GM21737 (cell line): ENCODE measurements around the gene GPATCH8.
"Not testable (repeated sequence)": the region's sequence is repeated elsewhere in the genome, so short reads cannot be mapped to it uniquely, and the experiment has no call there.

Source experiments
- ATAC-seq: cut with Tn5 transposase; IDR thresholded peaks from one replicate; pipeline ENCODE4 v1.9.1; 2021; ENCODE audit warnings: mild to moderate bottlenecking, moderate library complexity; ENCODE audit not compliant: unreplicated experiment

The GPATCH8 gene

GRCh38 chr17:44398692-44399691 is 104.2 kb downstream of the GPATCH8 start:
- no peak for ATAC-seq

GRCh38 chr17:44397479-44398440 is 105.4 kb downstream of the GPATCH8 start:
- no peak for ATAC-seq

- no peak for ATAC-seq
These were observed 106.3 kb downstream of the GPATCH8 start for GRCh38 chr17:44396946-44397345.

DNA sequence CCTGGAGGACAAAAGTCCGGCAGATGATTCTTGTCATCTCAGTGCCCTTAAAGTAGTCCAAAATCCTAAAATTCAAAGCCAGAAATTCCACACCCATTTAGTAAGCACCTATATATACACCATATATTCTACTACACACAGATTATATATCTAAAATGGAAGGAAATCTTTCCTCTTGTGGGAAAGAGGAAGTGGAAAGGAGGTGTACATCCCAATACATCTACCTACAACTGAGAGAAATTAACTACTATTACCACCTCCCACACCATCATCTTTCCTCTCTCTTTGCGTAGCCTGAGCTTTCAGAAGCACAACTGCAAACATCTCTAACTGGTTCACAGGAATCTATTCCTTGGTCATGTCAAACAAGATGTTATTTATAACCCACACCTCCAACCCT is 108.4 kb downstream of the GPATCH8 start:
- ATAC-seq: no peak

DNA sequence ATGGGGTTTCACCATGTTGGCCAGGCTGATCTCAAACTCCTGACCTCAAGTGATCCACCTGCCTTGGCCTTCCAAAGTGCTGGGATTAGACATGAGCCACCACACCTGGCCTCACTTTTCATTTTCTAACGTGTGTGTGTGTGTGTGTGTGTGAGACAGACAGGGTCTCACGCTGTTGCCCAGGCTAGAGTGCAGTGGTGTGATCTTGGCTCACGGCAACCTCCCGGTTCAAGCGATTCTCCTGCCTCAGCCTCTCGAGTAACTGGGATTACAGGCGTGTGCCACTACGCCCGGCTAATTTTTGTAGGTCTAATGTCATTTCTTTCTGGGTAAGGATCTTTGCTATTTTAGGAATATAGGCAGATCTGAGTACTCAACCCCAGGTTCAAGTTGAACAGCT is 109.1 kb downstream of the GPATCH8 start:
- ATAC-seq: not testable (repeated sequence)

- ATAC-seq: no peak
These were observed 112.8 kb downstream of the GPATCH8 start for GRCh38 chr17:44390250-44390870.

DNA sequence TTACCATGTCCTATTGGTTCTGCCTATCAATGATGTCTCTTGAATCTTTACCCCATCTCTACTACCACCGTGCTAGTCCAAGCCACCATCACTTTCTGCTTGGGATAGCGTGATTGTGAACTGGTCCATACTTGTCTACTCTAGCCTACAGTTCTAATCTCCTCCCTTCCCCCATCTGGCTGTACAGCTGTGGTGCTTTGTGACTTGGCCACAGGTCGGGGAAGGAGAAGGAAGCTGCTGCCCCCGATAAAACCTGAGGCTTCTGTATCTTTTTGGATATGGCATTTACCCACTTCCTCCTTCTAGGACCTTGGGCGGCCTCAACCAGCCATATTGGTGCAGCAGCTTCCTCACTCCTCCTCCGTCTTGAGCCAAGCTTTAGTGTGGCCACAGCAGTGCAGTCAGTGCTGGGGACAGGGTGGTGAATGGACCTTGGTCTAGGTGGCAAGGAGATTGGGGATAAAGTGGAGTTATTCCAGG is 113.4 kb downstream of the GPATCH8 start:
- no peak for ATAC-seq

GRCh38 chr17:44389281-44389680 is 113.9 kb downstream of the GPATCH8 start, which contains the start of gene ITGA2B:
TSS of gene ITGA2B (minus strand) at chr17:44389649. CDS start at chr17:44389473, 176 bp downstream.
- no peak for ATAC-seq

DNA sequence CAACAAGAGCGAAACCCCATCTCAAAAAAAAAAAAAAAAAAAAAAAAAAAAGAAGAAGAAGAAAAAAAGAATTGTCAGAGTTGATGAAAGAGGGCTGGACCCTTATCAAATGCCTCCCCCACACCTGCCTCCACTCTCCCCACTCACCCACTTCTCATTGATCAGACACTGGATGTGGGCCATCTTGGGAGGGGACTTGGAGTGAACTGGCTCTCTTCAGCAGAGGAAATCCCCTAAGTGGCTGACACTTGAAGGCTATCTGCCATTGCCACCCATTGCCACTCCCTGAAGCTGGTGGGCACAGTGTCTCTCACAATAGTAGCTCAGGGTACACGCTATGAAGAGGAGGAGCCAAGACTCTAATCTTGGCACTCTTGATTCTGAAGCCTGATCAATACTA is 115.4 kb downstream of the GPATCH8 start:
- ATAC-seq: no peak

- ATAC-seq: no peak
These were observed 117.1 kb downstream of the GPATCH8 start for GRCh38 chr17:44386182-44386525.

GRCh38 chr17:44385287-44386181 is 117.7 kb downstream of the GPATCH8 start:
- peak; percentile 59 for ATAC-seq

DNA sequence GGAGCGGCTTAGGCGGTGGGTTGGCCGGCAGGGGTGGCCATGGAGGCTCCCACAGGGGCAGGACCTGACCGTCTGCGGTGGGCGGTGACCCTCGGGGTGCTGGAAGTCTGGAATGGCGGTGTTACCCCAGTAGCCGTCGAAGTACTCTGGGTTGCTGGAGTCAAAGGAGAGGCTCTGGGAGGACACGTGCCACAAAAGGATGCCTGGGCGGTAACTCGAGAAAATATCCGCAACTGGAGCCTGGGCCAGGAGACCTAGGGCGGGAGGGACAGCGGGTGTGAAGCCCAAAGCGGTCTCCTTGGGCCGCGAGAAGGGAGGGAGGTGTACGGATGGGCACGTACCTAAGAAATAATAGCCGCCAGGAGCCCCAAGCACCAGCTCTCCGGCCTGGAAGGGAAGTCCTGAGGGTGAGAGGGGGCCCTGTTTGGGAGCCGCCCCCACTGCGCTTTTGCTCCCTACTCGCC is 118.4 kb downstream of the GPATCH8 start:
- ATAC-seq: no peak

DNA sequence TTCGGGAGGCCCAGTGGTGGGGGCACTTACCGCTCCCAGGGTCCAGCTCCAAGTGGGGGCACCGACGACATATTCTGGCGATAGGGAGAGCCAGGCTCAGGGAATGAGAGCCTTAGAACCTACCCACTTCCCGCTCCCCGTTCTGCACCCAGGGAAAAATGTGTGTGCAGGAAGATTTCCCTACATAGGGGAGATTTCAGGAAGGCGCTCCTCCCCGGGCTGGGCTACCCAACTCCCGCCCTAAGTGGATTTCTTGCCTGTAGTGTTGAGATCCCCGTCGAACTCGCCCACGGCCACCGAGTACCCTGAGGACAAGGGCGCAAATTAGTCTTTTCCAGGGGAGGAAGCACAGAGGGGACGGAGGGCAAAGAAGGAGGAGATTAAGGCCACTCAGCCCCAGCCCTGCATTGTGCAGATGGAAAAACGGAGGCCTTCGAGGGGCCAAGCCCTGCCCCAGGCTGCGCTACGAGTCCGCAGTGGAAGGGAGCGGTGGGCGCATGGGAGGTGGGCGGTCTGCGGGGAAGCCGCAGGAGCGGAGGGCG is 118.9 kb downstream of the GPATCH8 start:
- ATAC-seq: no peak

GRCh38 chr17:44383861-44384260 is 119.3 kb downstream of the GPATCH8 start:
- ATAC-seq: no peak

DNA sequence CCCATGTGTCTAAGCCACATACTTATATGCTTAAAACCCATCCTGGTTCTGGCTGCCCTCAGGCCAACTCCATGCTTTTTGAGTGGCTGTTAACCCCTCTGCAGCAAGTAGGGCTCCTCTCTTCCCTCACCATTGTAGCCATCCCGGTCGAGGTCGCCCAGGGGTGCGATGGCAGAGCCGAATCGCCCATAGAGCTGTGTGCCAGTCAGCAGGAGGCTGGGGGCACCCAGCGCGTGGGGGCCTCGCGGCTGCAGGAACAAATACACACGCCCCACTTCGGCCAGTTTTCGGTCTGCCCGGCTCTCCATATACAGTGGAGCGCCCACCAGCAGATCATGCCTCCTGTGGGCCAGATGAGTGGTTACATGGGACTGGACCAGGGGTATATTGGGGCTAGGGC is 119.8 kb downstream of the GPATCH8 start:
- no peak for ATAC-seq

- ATAC-seq: no peak
These were observed 120.3 kb downstream of the GPATCH8 start for GRCh38 chr17:44382917-44383316.

GRCh38 chr17:44381810-44382305 is 121.3 kb downstream of the GPATCH8 start:
- ATAC-seq: no peak

- ATAC-seq: no peak
These were observed 122.4 kb downstream of the GPATCH8 start for GRCh38 chr17:44380767-44381166.

DNA sequence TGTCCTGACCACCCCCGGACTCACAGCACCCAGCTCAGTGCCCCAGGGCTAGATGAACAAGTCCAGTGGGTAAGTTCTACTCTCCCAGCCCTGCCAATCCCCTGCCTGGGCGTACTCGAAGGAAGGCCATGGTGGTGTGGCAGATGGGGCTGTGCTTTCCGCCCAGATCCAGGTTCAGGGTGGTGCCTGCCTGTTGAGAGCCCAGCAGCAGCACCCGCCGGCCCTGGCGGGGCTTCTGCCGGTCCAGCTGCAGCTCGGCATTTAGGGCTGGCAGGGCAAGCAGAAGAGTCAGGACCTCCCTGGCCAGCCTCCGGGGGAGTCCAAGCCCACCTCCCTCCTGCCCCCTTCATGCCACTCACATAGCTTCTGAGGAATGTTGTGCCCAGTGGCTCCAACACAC is 123.3 kb downstream of the GPATCH8 start:
- no peak for ATAC-seq
